ENCODE results near the gene CRYBG2.

GRCh38 chr1:26277719-26278118, 76.2 kb downstream of the CRYBG2 start:
- TF ChIP-seq, protein P1, sequence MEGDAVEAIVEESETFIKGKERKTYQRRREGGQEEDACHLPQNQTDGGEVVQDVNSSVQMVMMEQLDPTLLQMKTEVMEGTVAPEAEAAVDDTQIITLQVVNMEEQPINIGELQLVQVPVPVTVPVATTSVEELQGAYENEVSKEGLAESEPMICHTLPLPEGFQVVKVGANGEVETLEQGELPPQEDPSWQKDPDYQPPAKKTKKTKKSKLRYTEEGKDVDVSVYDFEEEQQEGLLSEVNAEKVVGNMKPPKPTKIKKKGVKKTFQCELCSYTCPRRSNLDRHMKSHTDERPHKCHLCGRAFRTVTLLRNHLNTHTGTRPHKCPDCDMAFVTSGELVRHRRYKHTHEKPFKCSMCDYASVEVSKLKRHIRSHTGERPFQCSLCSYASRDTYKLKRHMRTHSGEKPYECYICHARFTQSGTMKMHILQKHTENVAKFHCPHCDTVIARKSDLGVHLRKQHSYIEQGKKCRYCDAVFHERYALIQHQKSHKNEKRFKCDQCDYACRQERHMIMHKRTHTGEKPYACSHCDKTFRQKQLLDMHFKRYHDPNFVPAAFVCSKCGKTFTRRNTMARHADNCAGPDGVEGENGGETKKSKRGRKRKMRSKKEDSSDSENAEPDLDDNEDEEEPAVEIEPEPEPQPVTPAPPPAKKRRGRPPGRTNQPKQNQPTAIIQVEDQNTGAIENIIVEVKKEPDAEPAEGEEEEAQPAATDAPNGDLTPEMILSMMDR (IDR thresholded peaks at IDR 0.05 in 8 of 11, conservative IDR thresholded peaks at IDR 0.05 in 3 of 11) = no peak
- no peak for TF ChIP-seq POLR2A (IDR thresholded peaks at IDR 0.05)
- TF ChIP-seq POLR2AphosphoS5 (IDR thresholded peaks at IDR 0.05) = no peak

All from spleen (tissue), 7 donors.